Measurements from ENCODE around the gene TMUB2. TPM values are rescaled to one million over a fixed set of nuclear protein-coding genes. Genes with fewer than 3 reads are reported as not detected.

Gene TMUB2
- total and polyA plus RNA-seq, 2 of the 13 experiments (the other 11 are each of a cell fraction or from before 2014, with no cell fraction given): 26.9 to 50.8 TPM

GRCh38 chr17:44200478-44201155 lies 13.8 kb downstream of the TMUB2 start (continued):
- TF ChIP-seq GMEB2 (CRISPR knock-in tag; IDR thresholded peaks at IDR 0.05; ENCODE audit: low read depth) (no peak), NR3C1 (CRISPR knock-in tag; IDR thresholded peaks at IDR 0.05) (no peak), MBD4 (IDR thresholded peaks at IDR 0.05; ENCODE audit: borderline replicate concordance, low read length) (no peak), ZNF143 (CRISPR knock-in tag; IDR thresholded peaks at IDR 0.05) (no peak), TMF1 (CRISPR knock-in tag; IDR thresholded peaks at IDR 0.05; ENCODE audit: low read depth) (peak; percentile 68; the same call in 1 of the 2 replicates), SPEN (CRISPR knock-in tag; IDR thresholded peaks at IDR 0.05; ENCODE audit: low read depth) (no peak; the same call in 1 of the 2 replicates), ATF1 (CRISPR knock-in tag; IDR thresholded peaks at IDR 0.05) (no peak), RARG (CRISPR knock-in tag; IDR thresholded peaks at IDR 0.05; ENCODE audit: low read depth) (peak; percentile 75; the same call in 1 of the 2 replicates), PTBP1 (IDR thresholded peaks at IDR 0.05; ENCODE audit: low read depth, low read length, poor library complexity, severe bottlenecking) (peak; percentile 42), ZNF101 (CRISPR knock-in tag; IDR thresholded peaks at IDR 0.05; ENCODE audit: borderline replicate concordance, low read depth) (no peak), GTF2F1 (IDR thresholded peaks at IDR 0.05; ENCODE audit: low read length) (no peak), ZNF574 (CRISPR knock-in tag; IDR thresholded peaks at IDR 0.05) (peak; percentile 76), NFE2 (CRISPR knock-in tag; IDR thresholded peaks at IDR 0.05) (no peak), STAG1 (CRISPR knock-in tag; IDR thresholded peaks at IDR 0.05) (no peak), ZBTB10 (CRISPR knock-in tag; IDR thresholded peaks at IDR 0.05; ENCODE audit: borderline replicate concordance) (no peak; the same call in 1 of the 2 replicates), PHF5A (CRISPR knock-in tag; IDR thresholded peaks at IDR 0.05; ENCODE audit: low read depth, unreplicated experiment) (peak; percentile 33), TAF15 (IDR thresholded peaks at IDR 0.05; ENCODE audit: low read depth, low read length, poor library complexity, severe bottlenecking) (no peak), PHF21A (CRISPR knock-in tag; IDR thresholded peaks at IDR 0.05) (no peak; the same call in 1 of the 2 replicates), ZNF850 (CRISPR knock-in tag; conservative IDR thresholded peaks at IDR 0.05) (no peak), ZNF605 (CRISPR knock-in tag; IDR thresholded peaks at IDR 0.05) (peak; percentile 68), FOSL1 (CRISPR knock-in tag; IDR thresholded peaks at IDR 0.05; ENCODE audit: borderline replicate concordance) (no peak), KMT2B (CRISPR knock-in tag; IDR thresholded peaks at IDR 0.05) (no peak)
- TF ChIP-seq, protein P1, sequence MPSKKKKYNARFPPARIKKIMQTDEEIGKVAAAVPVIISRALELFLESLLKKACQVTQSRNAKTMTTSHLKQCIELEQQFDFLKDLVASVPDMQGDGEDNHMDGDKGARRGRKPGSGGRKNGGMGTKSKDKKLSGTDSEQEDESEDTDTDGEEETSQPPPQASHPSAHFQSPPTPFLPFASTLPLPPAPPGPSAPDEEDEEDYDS (CRISPR knock-in tag; IDR thresholded peaks at IDR 0.05): no peak; the same call in 1 of the 2 replicates

Measured in HepG2 (cell line).